Measurements from ENCODE around the gene RAB30. TPM values are rescaled to one million over a fixed set of nuclear protein-coding genes. Genes with fewer than 3 reads are reported as not detected.

Gene RAB30
- total and polyA plus RNA-seq, 9 of the 15 experiments (the other 6 are each of a cell fraction or from before 2014, with no cell fraction given) = 0.29 to 1.3 (median 1.0) TPM

GRCh38 chr11:83046621-83047172, 25.0 kb downstream of the RAB30 start:
- Histone ChIP-seq H3K27me3 (ENCODE audit: control insufficient read depth in 2 of 2, insufficient read depth in 2 of 2, low read length in 2 of 2) (no peaks in the 10 kb centered on the region), H3K9me1 (ENCODE audit: control insufficient read depth, insufficient read depth, low read length) (no peaks in the 10 kb centered on the region), H3K9me3 (replicated peaks; ENCODE audit: control insufficient read depth, insufficient read depth, low read depth, low read length) (no peaks in the 10 kb centered on the region), H3K79me2 (ENCODE audit: control insufficient read depth, insufficient read depth, low read length) (no peaks in the 10 kb centered on the region), H3K4me1 (replicated peaks in 1 of 2; ENCODE audit: control insufficient read depth in 2 of 2, insufficient read depth in 2 of 2, low read length in 2 of 2) (no peaks in the 10 kb centered on the region), H4K20me1 (replicated peaks; ENCODE audit: control insufficient read depth, insufficient read depth, low read length) (no peaks in the 10 kb centered on the region), H3K36me3 (ENCODE audit: control insufficient read depth, insufficient read depth, low read length) (no peaks in the 10 kb centered on the region), H3K4me3 (no peak overlapping the region), H3K9ac (ENCODE audit: insufficient read depth in 1 of 2, low read depth in 2 of 2, low read length in 2 of 2) (no peak overlapping the region), H3K27ac (ENCODE audit: extremely low read depth, low read depth, low read length) (no peak overlapping the region), H2AFZ (ENCODE audit: low read depth, low read length) (no peak overlapping the region), H3K4me2 (ENCODE audit: insufficient read depth, low read length) (no peak overlapping the region)
- no TSS peak for BruUV-seq (replicated peaks)
- FAIRE-seq = no peak
- CTCF ChIA-PET (ENCODE audit: low intra/inter-chr PET ratio) = no interaction called here
- in situ Hi-C loops (cut with MboI) (no loop called here), intact Hi-C loops (cut with micrococcal nuclease) (no loop called here)
- ATAC-seq = no peak
- WGBS (ENCODE audit: insufficient coverage, low coverage, missing lambda C conversion rate) = 36% methylated on average over 4 of the region's 4 CpGs
- DNase-seq (ENCODE audit: extremely low read depth in 1 of 4, low spot score in 3 of 4) = no peak
- POLR2A ChIA-PET = interaction anchor here (0.8 to 1.8 kb wide), 5 partner anchors 10 to 177 kb away, joined by 3 to 4 read pairs (median 4); partner anchors contain the start of gene RAB30
- no peak for TF ChIP-seq ZC3H4 (CRISPR knock-in tag; IDR thresholded peaks at IDR 0.05; ENCODE audit: borderline replicate concordance)
- no peak for TF ChIP-seq ZHX1 (conservative IDR thresholded peaks at IDR 0.05; ENCODE audit: low read length)
- TF ChIP-seq MXD1 (CRISPR knock-in tag; IDR thresholded peaks at IDR 0.05; ENCODE audit: borderline replicate concordance, poor library complexity, severe bottlenecking) = no peak
- no peak for TF ChIP-seq GTF3C2 (IDR thresholded peaks at IDR 0.05; ENCODE audit: borderline replicate concordance, extremely low read depth, insufficient read length)
- no peak for TF ChIP-seq NFE2 (IDR thresholded peaks at IDR 0.05; ENCODE audit: low read depth)
- TF ChIP-seq RBM22 (IDR thresholded peaks at IDR 0.05; ENCODE audit: low read depth, low read length, poor library complexity, severe bottlenecking) = no peak
- no peak for TF ChIP-seq SIX5 (IDR thresholded peaks at IDR 0.05; ENCODE audit: borderline replicate concordance in 1 of 2, insufficient read depth in 1 of 2, low read depth in 1 of 2, low read length in 2 of 2)
- TF ChIP-seq CREB3 (tag; conservative IDR thresholded peaks at IDR 0.05; ENCODE audit: low read depth) = no peak
- TF ChIP-seq NONO (IDR thresholded peaks at IDR 0.05; ENCODE audit: low read depth in 2 of 2, low read length in 1 of 2) = no peak
- no peak for TF ChIP-seq PRMT5 (CRISPR knock-in tag; IDR thresholded peaks at IDR 0.05)
- no peak for TF ChIP-seq SP1 (CRISPR knock-in tag; IDR thresholded peaks at IDR 0.05)
- TF ChIP-seq HOMEZ (CRISPR knock-in tag; IDR thresholded peaks at IDR 0.05) = no peak
